HL-60 (cell line): ENCODE results near the gene MVP.
"Not testable (repeated sequence)": the region's sequence is repeated elsewhere in the genome, so short reads cannot be mapped to it uniquely, and the experiment has no call there.

Experiments
- DNase-seq, 2 experiments: peaks; one replicate each; pipeline ENCODE4 v3.0.0-alpha.2; 2010 to 2020; ENCODE audit warnings: low read depth in 1 of 2, low spot score in 1 of 2
- H3K27ac ChIP-seq: fragments of 250-450 bp; sonication (Bioruptor Pico); replicated peaks from 2 replicates; pipeline ENCODE4 v1.5.1; 2020; ENCODE audit warnings: mild to moderate bottlenecking, moderate library complexity
- H3K27me3 ChIP-seq: fragments of 250-450 bp; sonication (Bioruptor Pico); 2 replicates; pipeline ENCODE4 v1.5.1; 2021; ENCODE audit warnings: mild to moderate bottlenecking, moderate library complexity; ENCODE audit not compliant: insufficient read depth, poor library complexity, severe bottlenecking
- H3K4me3 ChIP-seq: replicated peaks from 2 replicates; pipeline ENCODE4 v1.5.1; 2011; ENCODE audit warnings: mild to moderate bottlenecking, control low read depth, low read length; ENCODE audit not compliant: insufficient read depth
- CTCF ChIP-seq: IDR thresholded peaks from one replicate; pipeline ENCODE4 v1.5.1; 2011; ENCODE audit warnings: low read length, control low read depth, inconsistent platforms; ENCODE audit not compliant: insufficient read depth
- GABPA ChIP-seq: IDR thresholded peaks from 2 replicates; pipeline ENCODE4 v1.6.1; 2012; ENCODE audit warnings: low read depth
- POLR2AphosphoS5 ChIP-seq: IDR thresholded peaks from 2 replicates; pipeline ENCODE4 v1.6.1; 2012; ENCODE audit warnings: low read depth
- REST ChIP-seq: IDR thresholded peaks from 2 replicates; pipeline ENCODE4 v1.6.1; 2012; ENCODE audit warnings: low read depth; ENCODE audit not compliant: insufficient replicate concordance
- SPI1 ChIP-seq: IDR thresholded peaks from 2 replicates; pipeline ENCODE4 v1.6.1; 2012; ENCODE audit warnings: low read depth, mild to moderate bottlenecking, borderline replicate concordance

MVP gene

GRCh38 chr16:29784901-29785500 is 35.3 kb upstream of the MVP start:
- Histone ChIP-seq H3K4me3 (no peak overlapping the region), H3K27me3 (no peaks in the 10 kb centered on the region), H3K27ac (no peak overlapping the region)
- TF ChIP-seq SPI1 (no peak), POLR2AphosphoS5 (no peak), REST (peak; percentile 21), CTCF (peak; percentile 59), GABPA (no peak)
- DNase-seq = peak in 1 of 2 experiments; percentile 60

GRCh38 chr16:29787155-29787554 is 33.1 kb upstream of the MVP start:
- not testable (repeated sequence) for H3K4me3 ChIP-seq, H3K27ac ChIP-seq, H3K27me3 ChIP-seq, DNase-seq

- DNase-seq = no peak
- Histone ChIP-seq H3K27me3 (no peaks in the 10 kb centered on the region), H3K4me3 (peak overlapping the region; percentile 48), H3K27ac (peak overlapping the region; percentile 96)
- no peak for TF ChIP-seq POLR2AphosphoS5
- TF ChIP-seq REST = no peak
- TF ChIP-seq GABPA = no peak
- no peak for TF ChIP-seq SPI1
- no peak for TF ChIP-seq CTCF
Observed at GRCh38 chr16:29789775-29790182, 30.5 kb upstream of the MVP start.

- Histone ChIP-seq H3K4me3 (peak within 1 kb of the TSS; percentile 81), H3K27me3 (no peaks in the 10 kb centered on the region), H3K27ac (peak within 1 kb of the TSS; percentile 96)
- DNase-seq = peak; percentile 98 to 100
- TF ChIP-seq REST (no peak), GABPA (peak; percentile 97), POLR2AphosphoS5 (peak; percentile 90), SPI1 (no peak), CTCF (peak; percentile 73)
Observed at GRCh38 chr16:29790183-29790948, 29.9 kb upstream of the MVP start, which contains the start of gene KIF22. KIF22 (plus strand) TSS chr16:29790751; CDS start chr16:29790760, 9 bp downstream.
